Uterus (tissue), 2 donors: ENCODE measurements around the gene GRXCR1.

Source experiments
- POLR2A ChIP-seq, 2 donors: fragments of 450-650 bp; IDR thresholded peaks; one replicate each; pipeline ENCODE4 v1.6.1; 2016; ENCODE audit warnings: antibody characterized with exemption in 2 of 2, mild to moderate bottlenecking in 1 of 2, moderate library complexity in 1 of 2
- TF ChIP-seq, protein P1 (sequence below), 4 experiments: fragments of 200-600 bp in 2 of 4; fragments of 450-650 bp in 2 of 4; sonication (generic) in 2 of 4; IDR thresholded peaks; one replicate each; pipeline ENCODE4 v1.5.1; 2016 to 2019; ENCODE audit warnings: antibody characterized with exemption in 4 of 4, mild to moderate bottlenecking in 2 of 4, moderate library complexity in 1 of 4

DNA sequence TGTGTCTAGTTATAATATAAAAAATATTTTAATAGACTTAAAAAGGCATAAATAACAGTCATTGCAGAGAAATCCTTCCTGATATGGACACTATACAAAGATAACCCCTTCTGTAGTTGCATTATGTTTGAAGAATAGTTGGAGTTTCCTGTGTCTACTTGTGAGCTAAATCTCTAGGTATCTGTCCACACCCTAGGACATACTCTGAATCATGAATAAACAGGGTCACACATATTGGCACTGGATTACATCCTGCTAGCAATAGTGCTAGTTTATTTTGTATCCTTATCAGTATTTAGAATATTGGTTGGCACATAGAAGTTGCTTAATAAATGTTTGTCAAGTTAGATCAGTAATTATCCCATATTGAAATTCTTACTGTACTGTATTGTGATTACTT, 173.9 kb downstream of the GRXCR1 start:
- TF ChIP-seq POLR2A (IDR thresholded peaks at IDR 0.05) = no peak
- TF ChIP-seq, protein P1, sequence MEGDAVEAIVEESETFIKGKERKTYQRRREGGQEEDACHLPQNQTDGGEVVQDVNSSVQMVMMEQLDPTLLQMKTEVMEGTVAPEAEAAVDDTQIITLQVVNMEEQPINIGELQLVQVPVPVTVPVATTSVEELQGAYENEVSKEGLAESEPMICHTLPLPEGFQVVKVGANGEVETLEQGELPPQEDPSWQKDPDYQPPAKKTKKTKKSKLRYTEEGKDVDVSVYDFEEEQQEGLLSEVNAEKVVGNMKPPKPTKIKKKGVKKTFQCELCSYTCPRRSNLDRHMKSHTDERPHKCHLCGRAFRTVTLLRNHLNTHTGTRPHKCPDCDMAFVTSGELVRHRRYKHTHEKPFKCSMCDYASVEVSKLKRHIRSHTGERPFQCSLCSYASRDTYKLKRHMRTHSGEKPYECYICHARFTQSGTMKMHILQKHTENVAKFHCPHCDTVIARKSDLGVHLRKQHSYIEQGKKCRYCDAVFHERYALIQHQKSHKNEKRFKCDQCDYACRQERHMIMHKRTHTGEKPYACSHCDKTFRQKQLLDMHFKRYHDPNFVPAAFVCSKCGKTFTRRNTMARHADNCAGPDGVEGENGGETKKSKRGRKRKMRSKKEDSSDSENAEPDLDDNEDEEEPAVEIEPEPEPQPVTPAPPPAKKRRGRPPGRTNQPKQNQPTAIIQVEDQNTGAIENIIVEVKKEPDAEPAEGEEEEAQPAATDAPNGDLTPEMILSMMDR (IDR thresholded peaks at IDR 0.05) = no peak
